NCI-H146 treated with DMSO at 0.1 percent for 48 hours (cell line): ENCODE results near the gene RBP7.
"Not testable (repeated sequence)": the region's sequence is repeated elsewhere in the genome, so short reads cannot be mapped to it uniquely, and the experiment has no call there.

Experiments
- DNase-seq: peaks from one replicate; lab custom pipeline; 2025; ENCODE audit not compliant: unreplicated experiment; lab: John Stamatoyannopoulos, UW

RBP7 gene

DNA sequence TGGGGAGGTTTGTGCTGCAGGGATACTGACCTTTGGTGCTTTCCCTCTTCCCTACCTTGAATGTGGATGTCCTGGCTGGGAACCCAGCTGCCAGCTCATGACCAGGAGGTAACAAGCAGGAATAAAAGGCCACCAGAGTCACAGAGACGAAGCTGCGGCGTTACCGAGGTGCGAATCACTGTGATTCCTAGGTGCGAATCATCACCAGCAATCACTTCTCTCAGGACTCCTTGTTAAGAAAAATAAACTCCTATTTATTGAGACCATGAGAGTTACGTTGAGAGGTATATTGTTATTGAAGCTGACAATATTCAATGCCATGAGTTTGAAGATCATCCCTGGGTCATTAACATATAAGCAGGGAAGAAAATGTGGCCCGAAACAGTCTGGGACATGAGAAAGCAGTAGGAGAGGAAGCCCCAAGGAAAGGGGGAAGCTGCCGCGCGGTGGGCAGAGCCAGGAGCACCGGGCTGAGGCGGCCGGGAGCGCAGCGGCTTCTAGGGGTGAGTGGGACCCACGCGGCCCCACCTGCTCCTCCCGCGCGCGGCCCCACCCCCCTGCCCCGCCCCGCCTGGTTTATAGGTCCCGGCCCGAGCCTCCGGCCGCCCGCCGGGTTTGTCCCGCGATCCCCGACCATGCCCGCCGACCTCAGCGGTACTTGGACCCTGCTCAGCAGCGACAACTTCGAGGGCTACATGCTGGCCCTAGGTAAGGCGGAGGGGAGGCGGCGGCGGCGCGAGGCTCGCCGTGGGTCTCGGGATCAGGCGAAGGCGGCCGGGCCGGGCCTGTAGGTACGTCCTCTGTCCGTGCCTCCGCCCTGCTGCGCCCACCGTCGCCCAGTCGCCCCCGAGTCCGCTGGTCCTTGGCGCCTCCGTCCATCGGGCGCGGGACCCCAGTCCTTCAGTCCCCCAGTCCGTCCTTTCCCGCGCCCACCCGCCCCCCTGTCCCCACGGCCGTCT, at the start of gene RBP7:
RBP7 (plus strand) TSS at position 605 of the 959 bp plus-strand sequence; CDS start at position 636, 31 bp downstream.
- DNase-seq, result no peak

DNA sequence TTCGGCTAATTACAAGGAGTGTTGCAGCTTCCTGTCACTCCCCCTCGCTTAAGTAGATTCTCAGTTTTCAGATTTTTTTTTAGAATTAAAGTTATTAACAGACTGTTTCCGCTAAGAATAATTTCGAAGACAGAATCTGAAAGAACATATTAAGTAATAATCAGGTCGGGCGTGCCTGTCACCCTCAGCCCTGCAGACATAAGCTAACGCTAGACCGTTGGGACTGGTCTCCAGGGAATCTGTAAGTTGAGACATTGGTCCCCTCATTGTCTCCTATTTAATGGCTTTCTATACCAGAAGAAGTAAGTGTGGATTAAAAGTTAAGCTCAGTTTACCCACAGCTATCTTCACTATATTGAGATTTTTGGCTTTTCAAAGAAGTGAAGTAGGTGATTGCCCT, 39.3 kb upstream of the RBP7 start:
- DNase-seq, result no peak

DNA sequence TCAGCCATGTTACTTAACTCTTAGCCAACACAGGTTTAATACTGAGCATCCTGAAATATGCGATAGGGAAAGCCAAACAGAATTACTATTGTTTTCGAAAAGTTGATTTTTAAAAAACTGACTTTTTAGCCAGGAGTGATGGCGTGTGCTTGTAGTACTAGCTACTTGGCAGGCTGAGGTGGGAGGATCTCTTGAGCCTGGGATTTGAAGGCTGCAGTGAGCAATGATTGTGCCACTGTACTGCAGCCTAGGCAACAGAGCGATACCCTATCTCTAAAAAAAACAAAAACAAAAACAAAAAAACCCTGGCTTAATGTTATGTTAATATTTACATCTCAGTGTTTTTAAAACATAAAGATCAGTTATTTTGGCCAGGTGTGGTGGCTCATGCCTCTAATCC, 37.0 kb upstream of the RBP7 start:
- DNase-seq, result no peak

DNA sequence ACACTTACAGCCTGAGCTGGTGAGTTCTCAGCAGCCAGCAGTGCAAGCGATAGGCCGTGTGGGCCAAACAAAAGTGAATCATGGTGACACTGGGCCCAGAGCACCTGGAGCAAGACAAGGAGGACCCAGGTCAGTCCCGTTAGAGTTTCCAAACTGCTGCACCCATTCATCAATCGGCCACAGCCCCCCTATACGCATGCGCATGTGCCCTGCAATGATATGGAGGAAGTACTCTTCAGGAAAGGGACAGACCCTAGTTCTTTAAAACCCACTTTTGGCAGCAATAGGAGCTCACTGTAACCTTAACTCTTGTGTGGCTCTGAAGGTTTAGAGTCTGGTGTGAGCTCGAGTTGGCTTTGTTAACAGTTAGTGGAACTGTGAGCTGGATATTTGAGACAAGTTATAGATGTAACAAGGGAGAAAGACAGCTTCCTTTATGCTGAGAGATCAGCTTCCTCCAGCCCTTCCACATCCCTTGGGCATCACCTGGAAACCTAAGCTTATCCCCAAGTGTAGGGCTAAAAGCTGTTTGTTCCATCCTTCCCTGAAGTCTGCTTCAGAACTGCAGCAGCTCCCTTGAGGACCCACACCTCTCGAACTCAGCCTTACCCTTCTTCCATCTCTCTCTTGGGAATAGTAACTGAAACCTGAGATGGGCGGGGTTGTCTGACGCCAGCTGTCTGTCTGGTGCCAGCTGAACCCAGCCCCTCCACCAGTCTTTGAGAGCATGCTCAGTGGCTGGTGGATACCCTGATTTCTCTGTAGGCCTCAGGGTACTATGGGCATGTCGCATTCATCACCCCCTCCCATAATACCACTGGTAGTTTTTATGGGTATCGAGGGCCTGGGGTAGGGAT, 36.1 kb upstream of the RBP7 start:
- no peak for DNase-seq

DNA sequence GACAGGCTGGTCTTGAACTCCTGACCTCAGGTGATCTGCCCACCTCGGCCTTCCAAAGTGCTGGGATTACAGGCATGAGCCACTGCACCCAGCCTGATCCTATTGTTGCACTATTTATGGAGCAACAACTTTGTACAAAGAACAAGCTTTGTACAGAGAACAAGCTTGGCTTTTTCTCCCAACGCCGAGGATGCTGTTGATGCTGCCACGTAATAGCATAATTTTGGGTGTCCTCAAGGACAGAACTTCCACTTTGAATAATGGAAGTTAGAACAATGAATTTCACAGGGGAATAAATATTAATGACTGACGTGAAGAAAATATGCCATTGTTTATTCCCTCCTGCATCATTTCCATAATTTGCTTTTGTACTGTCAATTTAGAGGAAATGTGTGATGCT, 12.8 kb upstream of the RBP7 start:
- no peak for DNase-seq

DNA sequence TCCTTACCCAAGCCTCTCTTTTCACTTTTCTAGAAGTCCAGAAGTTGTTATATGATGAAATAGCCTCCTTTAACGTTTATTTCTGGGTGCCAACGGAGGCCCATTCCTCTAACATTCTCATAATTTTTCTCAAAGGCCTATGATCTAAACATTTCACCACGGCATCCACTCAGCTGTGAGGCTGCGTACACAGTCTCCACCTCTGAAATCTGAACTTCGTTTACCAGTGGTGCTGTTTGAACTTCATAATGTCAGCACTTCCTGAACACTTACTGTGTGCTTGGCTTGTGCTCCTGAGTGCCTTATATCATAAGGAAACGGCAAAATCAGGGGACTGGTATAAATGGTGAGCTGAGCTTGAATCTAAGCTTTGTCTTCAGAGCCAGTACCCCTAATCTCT, 12.0 kb upstream of the RBP7 start:
- no peak for DNase-seq

DNA sequence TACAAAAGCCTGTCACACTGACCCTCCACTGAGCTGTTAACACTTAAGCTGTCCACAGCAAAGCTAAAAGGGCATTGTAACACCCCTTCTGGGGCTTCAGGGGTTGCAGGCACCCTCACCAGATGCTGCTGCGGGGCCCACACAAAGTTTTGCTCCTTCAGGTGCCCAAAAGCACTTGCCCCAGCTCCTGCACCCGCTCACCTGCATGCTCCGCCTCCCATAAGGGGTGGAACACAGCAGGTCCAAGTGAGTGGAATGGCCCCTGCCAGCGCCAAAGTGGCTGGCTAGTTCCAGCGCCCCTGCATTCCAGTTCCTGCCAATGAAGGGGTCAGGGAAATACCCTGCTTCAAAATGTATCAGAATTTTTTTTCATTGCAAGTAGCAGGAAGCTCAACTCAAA, 7.3 kb upstream of the RBP7 start:
- DNase-seq, result no peak

DNA sequence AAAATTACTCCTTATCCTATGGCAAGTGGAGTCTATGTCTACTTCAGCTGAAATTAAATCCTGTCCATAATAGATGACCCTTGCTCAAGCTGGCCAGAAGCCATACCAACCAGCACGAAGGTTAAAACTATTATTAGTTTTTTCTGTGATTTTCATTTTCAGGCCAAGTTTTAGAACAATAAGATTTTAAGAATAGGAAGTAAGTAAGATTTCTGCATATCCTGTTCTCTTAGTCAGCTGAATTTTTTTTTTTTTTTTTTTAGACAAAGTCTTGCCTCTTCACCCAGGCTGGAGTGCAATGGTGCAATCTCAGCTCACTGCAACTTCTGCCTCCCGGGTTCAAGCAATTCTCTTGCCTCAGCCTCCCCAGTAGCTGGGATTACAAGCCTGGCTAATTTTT, 6.1 kb upstream of the RBP7 start:
- no peak for DNase-seq

DNA sequence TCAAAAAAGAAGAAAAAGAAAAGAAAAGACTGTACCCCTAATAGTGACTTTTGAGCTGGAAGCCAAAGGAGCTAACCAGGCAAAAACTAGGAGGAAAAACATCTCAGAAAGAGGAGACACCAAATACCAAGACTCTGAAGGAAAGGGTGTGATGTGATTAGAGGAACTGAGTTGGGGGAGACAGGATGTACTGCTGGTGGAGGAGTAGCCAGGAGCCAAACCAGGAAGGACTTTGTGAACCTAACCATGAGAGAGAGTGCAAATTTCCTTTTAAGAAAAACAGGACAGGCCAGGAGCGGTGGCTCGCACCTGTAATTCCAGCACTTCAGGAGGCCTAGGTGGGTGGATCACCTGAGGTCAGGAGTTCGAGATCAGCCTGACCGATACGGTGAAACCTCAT, 4.1 kb upstream of the RBP7 start:
- no peak for DNase-seq

DNA sequence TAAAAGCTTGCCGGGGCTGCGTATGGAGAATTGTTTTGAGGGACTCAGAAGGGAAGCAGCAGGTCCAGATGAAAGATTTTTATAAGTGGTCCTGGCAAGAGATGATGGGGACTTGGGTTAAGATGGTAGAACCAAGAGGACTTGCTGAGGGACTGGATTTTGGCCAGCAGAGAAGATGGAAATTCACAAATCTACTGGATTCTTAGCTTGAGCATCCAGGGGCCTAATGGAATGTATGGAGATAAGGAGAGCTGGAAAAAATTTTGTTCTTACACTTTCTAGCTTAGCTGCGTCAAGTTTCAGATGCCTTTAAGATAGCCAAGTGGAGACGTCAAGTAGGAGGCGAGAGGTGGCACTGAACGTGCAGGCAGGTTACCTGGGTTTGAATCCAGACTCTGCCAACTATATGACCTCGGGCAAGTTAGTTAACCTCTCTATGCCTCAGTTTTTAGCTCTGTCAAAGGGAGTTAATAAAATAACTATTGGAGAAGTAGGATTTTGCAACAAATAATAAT, 3.4 kb upstream of the RBP7 start:
- DNase-seq, result no peak

DNA sequence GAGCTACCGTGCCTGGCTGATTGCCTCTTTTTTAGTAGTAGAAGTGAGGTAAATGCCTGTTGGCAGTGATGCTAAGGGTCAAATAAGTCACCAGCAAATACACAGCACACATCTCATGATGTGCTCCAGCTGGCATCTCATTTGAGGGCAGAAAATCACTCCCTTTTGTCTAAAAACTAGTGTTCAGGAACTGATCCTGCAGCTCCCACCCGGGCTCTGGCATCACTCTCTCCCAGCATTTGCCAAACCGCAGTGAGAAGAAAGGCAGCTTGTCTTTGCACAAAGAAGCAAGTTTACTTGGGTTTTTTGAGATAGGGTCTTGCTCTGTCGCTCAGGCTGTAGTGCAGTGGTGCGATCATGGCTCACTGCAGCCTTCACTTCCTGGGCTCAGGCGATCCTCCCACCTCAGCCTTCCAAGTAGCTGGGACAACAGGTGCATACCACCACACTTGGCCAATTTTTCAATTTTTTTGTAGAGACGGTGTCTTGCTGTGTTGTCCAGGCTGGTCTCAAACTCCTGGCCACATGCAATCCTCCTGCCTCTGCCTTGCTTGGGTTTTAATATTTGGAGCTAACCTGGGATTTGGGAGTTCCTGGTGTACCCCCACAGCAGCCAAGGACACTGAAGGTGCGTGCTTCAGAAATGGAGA, 4.1 kb downstream of the RBP7 start:
- DNase-seq, result no peak

DNA sequence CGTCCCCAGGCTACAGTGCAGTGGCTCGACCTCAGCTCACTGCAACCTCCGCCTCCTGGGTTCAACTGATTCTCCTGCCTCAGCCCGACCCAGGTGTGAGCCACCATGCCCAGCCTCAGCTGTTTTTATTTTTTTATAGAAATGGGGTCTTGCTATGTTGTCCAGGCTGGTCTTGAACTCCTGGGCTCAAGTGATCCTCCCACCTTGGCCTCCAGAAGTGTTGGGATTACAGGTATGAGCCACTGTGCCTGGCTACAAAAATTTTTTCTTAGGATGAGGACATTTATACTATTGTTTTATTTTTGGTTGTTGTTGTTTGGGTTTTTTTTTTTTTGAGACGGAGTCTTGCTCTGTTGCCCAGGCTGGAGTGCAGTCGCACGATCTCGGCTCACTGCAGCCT, 8.2 kb downstream of the RBP7 start:
- DNase-seq, result not testable (repeated sequence)

DNA sequence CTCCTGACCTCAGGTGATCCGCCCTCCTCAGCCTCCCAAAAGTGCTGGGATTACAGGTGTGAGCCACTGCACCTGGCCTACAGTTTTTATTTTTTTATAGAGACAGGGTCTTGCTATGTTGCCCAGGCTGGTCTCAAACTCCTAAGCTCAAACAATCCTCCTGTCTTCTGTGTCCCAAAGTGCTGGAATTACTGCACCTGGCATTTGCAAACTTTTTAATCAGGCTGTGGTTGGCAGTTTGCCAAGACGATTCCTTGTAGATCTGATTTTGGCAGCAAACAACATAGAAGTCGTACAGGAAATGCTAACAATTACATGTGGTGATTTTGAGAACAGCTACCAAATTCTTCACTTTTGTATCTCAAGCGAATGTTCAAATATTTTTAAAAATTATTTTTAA, 10.1 kb downstream of the RBP7 start:
- DNase-seq, result no peak

DNA sequence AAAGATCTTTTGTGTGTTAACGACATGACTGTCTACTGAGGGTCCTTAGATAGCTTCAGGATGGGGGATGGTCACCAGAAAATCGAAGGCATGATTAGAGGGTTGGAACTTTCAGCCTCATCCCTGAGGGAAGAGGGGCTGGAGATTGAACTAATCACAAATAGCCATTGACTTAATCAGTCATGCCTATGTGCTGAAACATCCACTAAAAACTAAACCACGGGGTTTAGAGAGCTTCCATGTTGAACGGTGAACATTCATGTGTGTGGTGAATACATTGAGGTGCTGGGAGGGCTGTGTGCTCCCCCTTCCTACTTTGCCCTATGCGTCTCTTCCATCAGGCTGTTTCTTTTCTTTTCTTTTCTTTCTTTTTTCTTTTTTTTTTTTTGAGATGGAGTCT, 17.0 kb downstream of the RBP7 start:
- no peak for DNase-seq

DNA sequence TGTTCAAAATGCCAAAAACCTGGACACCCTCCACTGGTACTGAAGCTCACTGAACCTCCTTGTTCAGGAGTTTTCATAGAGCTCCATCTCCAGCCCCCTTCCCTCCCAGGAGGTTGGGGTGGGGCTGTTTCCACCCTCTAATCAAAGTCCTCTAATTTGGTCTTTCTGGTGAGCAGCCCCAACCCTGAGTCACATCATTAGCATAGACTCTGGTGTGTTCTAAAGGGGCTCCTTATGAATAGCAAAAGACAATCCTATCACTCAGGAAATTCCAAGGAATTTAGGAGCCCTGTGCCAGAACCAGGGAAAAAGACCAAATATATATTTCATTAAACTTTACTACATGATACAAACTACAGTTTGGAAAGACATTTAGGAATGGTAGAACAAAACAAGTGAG, 22.5 kb downstream of the RBP7 start:
- DNase-seq, result no peak

DNA sequence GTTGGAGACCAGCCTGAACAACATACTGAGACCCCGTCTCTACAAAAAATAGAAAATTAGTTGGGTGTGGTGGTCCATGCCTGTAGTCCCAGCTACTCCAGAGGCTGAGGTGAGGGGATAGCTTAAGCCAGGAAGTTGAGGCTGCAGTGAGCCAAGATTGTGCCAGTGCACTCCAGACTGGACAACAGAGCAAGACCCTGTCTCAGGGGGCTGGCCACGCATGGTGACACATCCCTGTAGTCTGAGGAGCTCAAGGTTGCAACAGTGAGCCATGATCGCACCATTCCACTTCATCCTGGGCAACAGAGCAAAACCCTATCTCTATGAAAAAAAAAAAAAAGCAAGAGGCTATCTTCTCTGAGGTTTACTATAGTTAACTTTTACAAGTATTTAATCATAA, 23.1 kb downstream of the RBP7 start:
- no peak for DNase-seq

DNA sequence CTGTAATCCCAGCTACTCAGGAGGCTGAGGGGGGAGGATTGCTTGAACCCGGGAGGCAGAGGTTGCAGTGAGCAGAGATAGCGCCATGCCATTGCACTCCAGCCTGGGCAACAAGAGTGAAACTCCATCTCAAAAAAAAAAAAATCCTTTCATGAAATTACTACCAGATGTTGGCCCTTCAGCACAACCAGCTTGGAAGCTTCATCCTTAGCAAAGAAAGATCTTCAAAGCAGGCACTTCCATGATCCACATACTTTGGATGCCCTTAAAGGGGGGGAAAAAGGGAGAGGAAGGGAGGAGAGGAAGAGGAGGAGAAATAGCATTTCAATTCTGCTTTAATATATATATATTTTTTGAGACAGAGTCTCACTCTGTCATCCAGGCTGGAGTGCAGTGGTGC, 23.6 kb downstream of the RBP7 start:
- DNase-seq, result not testable (repeated sequence)

DNA sequence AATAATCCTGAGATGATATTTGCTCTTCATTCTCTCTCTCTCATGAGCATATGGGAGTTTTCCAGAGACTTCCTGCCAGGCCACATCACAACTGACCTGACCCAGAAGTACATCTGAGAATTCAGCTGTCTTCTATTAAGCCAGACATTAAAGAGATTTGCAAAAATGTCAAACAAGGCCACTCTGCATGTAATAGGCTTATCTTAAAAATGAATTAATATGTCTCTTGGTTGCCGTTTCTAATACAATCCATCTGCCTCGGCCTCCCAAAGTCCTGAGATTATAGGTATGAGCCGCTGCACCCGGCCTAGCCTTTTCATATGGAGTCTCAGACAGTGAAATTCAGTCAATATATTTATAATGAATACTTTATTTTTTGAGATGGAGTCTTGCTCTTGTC, 25.0 kb downstream of the RBP7 start:
- not testable (repeated sequence) for DNase-seq

DNA sequence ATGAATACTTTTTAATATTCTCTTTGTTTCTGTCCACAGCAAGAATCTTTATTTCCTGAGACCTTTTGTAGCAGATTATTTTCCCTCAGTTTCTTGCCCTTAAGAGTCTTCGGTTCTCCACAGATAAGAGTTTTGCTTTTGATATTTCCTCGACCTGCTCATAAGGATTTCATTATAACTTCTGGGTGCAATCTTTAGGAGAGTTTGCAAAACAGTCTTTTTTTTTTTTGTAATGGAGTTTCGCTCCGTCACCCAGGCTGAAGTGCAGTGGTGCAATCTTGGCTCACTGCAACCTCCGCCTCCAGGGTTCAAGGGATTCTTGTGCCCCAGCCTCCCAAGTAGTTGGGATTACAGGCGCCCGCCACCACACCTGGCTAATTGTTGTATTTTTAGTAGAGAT, 25.6 kb downstream of the RBP7 start:
- DNase-seq, result no peak

DNA sequence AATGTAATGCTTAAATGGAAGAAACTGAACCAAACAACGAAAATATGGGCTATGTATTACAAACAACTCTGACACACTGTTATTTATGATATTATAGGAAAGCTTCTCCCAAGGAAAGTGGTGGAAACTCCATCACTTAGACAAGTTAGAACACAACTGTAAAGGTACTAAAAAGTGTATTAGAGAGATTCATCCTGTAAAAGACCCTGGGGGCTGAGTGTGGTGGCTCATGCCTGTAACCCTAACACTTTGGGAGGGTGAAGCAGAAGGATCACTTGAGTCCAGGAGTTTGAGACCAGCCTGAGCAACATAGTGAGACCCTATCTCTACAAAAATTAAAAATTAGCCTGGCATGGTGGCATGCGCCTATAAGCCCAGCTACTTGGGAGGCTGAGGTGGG, 28.3 kb downstream of the RBP7 start:
- no peak for DNase-seq

DNA sequence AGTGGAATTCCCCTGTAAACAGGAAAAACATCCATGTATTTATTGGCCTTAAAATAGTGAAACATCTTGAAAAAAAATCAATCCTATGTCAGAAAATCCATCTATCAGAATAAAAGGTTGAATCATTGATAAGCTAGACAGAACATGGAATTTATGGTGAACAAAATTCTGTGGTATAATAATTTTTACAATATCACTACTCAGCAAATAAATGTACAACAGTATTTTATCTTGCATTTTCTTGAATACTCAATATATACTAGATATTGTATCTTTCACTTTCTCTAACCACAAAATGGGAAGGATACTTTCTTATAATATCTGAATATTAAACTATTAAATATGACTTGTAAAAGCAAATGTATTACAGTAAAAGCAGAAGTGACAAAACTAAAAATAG, 30.0 kb downstream of the RBP7 start:
- DNase-seq, result no peak
